Memory B cell (primary cell): ENCODE results near the gene BORCS5.
A peak's percentile ranks its signal among the peaks of the same experiment; 100 is the strongest.
"Not testable (repeated sequence)": the region's sequence is repeated elsewhere in the genome, so short reads cannot be mapped to it uniquely, and the experiment has no call there.

Experiments
- ATAC-seq: fragments of 150-1000 bp; cut with Tn5 transposase; 2 replicates; pipeline ENCODE4 v1.10.0; 2021; ENCODE audit warnings: low read depth, mild to moderate bottlenecking, moderate library complexity
- DNase-seq, 2 donors: peaks; one replicate each; pipeline ENCODE4 v3.0.0; 2022; ENCODE audit warnings: low spot score in 2 of 2
- H3K27ac Mint-ChIP-seq: one replicate; pipeline ENCODE4 v1.8.0; 2022; ENCODE audit warnings: mild to moderate bottlenecking, moderate library complexity, mixed read lengths
- H3K27me3 Mint-ChIP-seq: one replicate; pipeline ENCODE4 v1.8.0; 2022; ENCODE audit warnings: mixed read lengths
- H3K36me3 Mint-ChIP-seq: one replicate; pipeline ENCODE4 v1.8.0; 2022; ENCODE audit warnings: mild to moderate bottlenecking, mixed read lengths
- H3K4me1 Mint-ChIP-seq: one replicate; pipeline ENCODE4 v1.8.0; 2022; ENCODE audit warnings: mixed read lengths
- H3K4me3 Mint-ChIP-seq: one replicate; pipeline ENCODE4 v1.8.0; 2022; ENCODE audit warnings: mild to moderate bottlenecking, moderate library complexity, mixed read lengths
- H3K9me3 Mint-ChIP-seq: one replicate; pipeline ENCODE4 v1.8.0; 2022; ENCODE audit warnings: mixed read lengths

Gene BORCS5

GRCh38 chr12:12460935-12461922, 104.4 kb downstream of the BORCS5 start:
- no peaks in the 10 kb centered on the region for H3K9me3 Mint-ChIP-seq
- no peaks in the 10 kb centered on the region for H3K27me3 Mint-ChIP-seq
- peaks cover 14% of the 10 kb centered on the region for H3K36me3 Mint-ChIP-seq
- H3K4me3 Mint-ChIP-seq, result no peak overlapping the region
- DNase-seq (no peak), ATAC-seq (no peak)
- H3K27ac Mint-ChIP-seq, result no peak overlapping the region
- H3K4me1 Mint-ChIP-seq, result peaks cover 8% of the 10 kb centered on the region

DNA sequence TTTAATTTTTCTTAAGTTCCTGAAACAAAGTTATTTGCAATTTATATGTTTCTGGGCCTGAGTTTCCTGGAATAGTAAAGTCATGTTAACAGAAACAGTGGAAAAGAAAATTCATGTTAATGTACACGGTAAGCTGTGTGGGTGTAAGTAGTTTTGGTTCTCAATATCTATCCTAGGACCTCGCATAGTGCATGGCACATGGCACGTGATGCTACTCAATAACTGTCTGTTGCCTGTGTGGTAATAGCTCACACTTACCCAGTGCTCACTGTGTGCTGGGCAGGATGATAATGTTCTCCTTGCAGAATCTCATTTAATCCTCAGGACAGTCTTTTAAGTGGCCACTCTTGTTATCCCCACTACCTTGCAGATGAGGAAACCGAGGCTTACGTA, 105.0 kb downstream of the BORCS5 start:
- H3K27me3 Mint-ChIP-seq, result no peaks in the 10 kb centered on the region
- H3K4me1 Mint-ChIP-seq, result peaks cover 11% of the 10 kb centered on the region
- H3K27ac Mint-ChIP-seq, result no peak overlapping the region
- ATAC-seq, result no peak
- H3K4me3 Mint-ChIP-seq, result no peak overlapping the region
- H3K9me3 Mint-ChIP-seq, result no peaks in the 10 kb centered on the region
- no peak for DNase-seq
- peaks cover 17% of the 10 kb centered on the region for H3K36me3 Mint-ChIP-seq

DNA sequence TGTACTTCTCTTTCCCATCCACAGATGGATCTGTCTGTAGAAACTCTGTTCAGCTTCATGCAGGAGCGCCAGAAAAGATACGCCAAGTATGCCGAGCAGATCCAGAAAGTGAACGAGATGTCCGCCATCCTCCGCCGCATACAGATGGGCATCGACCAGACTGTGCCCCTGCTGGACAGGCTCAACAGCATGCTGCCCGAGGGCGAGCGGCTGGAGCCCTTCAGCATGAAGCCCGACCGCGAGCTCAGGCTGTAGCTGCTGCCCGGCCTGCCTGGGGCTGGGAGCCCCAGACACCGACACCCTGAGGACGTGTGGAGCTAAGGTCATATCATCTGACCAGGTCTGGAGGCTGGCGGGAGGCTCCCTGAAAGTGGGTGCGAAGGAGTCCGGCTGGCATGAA, 108.6 kb downstream of the BORCS5 start:
- Mint-ChIP-seq H3K36me3 (peaks cover 42% of the 10 kb centered on the region), H3K4me3 (no peak overlapping the region), H3K4me1 (peaks cover 17% of the 10 kb centered on the region), H3K27me3 (no peaks in the 10 kb centered on the region), H3K9me3 (no peaks in the 10 kb centered on the region), H3K27ac (no peak overlapping the region)
- DNase-seq (no peak), ATAC-seq (no peak)

DNA sequence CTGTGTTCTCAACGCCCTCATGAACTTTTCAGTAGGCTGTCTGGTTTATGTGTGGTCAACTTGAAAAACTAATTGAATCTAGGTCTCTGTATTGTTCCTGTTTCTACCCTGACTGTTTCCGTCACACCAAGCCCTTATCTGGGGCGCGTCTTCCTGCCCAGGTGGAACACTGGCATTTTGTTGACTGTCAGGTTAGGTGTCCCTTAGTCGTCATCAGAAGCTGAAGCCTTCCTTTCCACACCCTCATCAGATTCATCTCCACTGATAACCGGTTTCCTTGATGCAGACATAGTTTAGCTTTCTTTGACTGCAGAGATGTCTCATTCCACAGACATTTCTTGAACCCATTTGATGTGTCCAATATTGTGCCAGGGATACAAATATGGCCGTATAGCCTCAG, 109.3 kb downstream of the BORCS5 start:
- no peaks in the 10 kb centered on the region for H3K27me3 Mint-ChIP-seq

DNA sequence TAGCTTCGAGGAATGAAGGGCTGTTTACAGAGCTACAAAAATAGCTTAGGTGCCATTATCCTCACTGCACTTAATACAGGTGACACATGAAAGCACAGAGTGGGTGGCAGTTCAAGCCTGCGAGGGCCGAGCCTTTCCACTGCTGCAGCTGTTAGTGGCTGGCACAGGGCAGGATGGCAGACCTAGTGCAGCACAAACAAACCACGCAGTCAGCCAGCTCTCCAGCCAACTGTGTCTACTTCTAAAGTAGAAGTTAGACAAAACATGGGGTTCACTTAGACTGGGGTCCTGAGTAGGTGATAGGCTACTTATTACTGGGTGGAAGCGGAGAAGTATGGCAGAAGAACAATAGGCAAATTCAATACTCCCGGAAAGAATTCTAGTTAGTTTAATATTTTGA, 110.4 kb downstream of the BORCS5 start:
- Mint-ChIP-seq H3K4me3 (no peak overlapping the region), H3K27ac (no peak overlapping the region), H3K27me3 (no peaks in the 10 kb centered on the region), H3K36me3 (peaks cover 46% of the 10 kb centered on the region), H3K4me1 (peaks cover 20% of the 10 kb centered on the region), H3K9me3 (no peaks in the 10 kb centered on the region)
- no peak for DNase-seq
- ATAC-seq, result no peak

More for the DNA sequence above, 109.3 kb downstream of the BORCS5 start:
- Mint-ChIP-seq H3K4me3 (no peak overlapping the region), H3K36me3 (peaks cover 45% of the 10 kb centered on the region), H3K9me3 (no peaks in the 10 kb centered on the region), H3K4me1 (peaks cover 22% of the 10 kb centered on the region), H3K27ac (peak overlapping the region; percentile 25)
- ATAC-seq (peak; percentile 94), DNase-seq (peak in 1 of 2 donors; percentile 4)

- peak overlapping the region; percentile 24 for H3K27ac Mint-ChIP-seq
- no peak overlapping the region for H3K4me3 Mint-ChIP-seq
- peaks cover 20% of the 10 kb centered on the region for H3K4me1 Mint-ChIP-seq
- no peaks in the 10 kb centered on the region for H3K27me3 Mint-ChIP-seq
- ATAC-seq, result no peak
- no peak for DNase-seq
- no peaks in the 10 kb centered on the region for H3K9me3 Mint-ChIP-seq
- peaks cover 46% of the 10 kb centered on the region for H3K36me3 Mint-ChIP-seq
These were observed 110.9 kb downstream of the BORCS5 start for GRCh38 chr12:12467688-12468261.

DNA sequence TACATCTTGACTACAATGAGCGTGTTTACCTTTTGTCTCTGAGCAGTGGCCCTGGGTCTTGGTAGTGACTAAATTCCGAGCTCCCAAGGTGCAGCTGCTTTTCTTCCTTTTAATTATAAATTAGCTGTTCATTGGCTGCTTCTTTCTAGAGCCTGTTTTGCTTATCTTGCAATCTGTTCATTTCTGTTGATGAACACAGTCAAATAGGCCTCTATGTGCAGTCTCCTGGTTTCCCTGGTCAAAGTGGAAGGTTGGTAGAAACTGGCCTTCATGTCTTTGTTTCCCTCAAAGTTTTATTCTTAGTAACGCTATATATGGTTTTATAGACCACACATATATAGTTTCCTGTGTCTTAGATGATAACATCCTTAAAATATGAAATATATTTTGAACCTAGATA, 111.7 kb downstream of the BORCS5 start:
- ATAC-seq (no peak), DNase-seq (no peak)
- H3K4me3 Mint-ChIP-seq, result no peak overlapping the region
- no peaks in the 10 kb centered on the region for H3K27me3 Mint-ChIP-seq
- peaks cover 20% of the 10 kb centered on the region for H3K4me1 Mint-ChIP-seq
- H3K36me3 Mint-ChIP-seq, result peaks cover 48% of the 10 kb centered on the region
- no peaks in the 10 kb centered on the region for H3K9me3 Mint-ChIP-seq
- H3K27ac Mint-ChIP-seq, result no peak overlapping the region

- Mint-ChIP-seq H3K4me3 (no peak overlapping the region), H3K27ac (no peak overlapping the region), H3K4me1 (peaks cover 22% of the 10 kb centered on the region), H3K9me3 (no peaks in the 10 kb centered on the region), H3K36me3 (peaks cover 50% of the 10 kb centered on the region), H3K27me3 (no peaks in the 10 kb centered on the region)
- DNase-seq, result no peak
- ATAC-seq, result no peak
These were observed 112.5 kb downstream of the BORCS5 start for GRCh38 chr12:12469386-12469785.

DNA sequence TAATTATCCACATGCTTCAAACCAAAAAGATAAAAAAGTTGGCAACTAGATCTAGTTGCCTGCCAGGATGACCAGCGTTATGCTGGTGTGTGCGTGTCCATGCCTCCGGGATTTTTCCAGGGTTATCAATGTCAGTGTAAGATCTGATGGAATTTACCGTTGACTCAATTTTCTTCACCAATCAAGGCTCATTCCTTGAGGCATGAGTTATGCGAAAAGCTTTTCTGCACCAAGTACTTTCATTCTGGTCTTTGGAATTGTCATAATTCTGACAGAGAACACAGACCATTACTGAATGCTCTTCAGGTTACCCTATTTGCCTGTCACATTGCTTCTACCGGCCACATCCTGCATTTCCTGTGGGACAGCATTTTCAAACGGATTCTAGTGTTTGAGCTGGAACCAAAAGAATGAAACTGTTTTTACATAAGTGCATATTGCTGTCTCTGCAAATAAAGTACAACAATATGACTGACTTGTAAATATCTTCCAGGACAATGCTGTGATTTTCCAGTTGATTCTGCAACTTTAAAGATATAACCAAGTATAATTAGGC, 114.0 kb downstream of the BORCS5 start:
- Mint-ChIP-seq H3K36me3 (peaks cover 44% of the 10 kb centered on the region), H3K27me3 (no peaks in the 10 kb centered on the region), H3K4me3 (no peak overlapping the region), H3K9me3 (no peaks in the 10 kb centered on the region), H3K4me1 (peaks cover 28% of the 10 kb centered on the region), H3K27ac (no peak overlapping the region)
- DNase-seq, result no peak
- no peak for ATAC-seq

- not testable (repeated sequence) for H3K27me3 Mint-ChIP-seq, DNase-seq, H3K27ac Mint-ChIP-seq, ATAC-seq, H3K4me3 Mint-ChIP-seq, H3K9me3 Mint-ChIP-seq
- Mint-ChIP-seq H3K4me1 (peaks cover 23% of the 10 kb centered on the region), H3K36me3 (peaks cover 38% of the 10 kb centered on the region)
These were observed 115.4 kb downstream of the BORCS5 start for GRCh38 chr12:12471982-12472961.

- peaks cover 20% of the 10 kb centered on the region for H3K4me1 Mint-ChIP-seq
- DNase-seq (no peak), ATAC-seq (no peak)
- H3K36me3 Mint-ChIP-seq, result peaks cover 30% of the 10 kb centered on the region
- H3K27me3 Mint-ChIP-seq, result no peaks in the 10 kb centered on the region
- H3K4me3 Mint-ChIP-seq, result no peak overlapping the region
- no peaks in the 10 kb centered on the region for H3K9me3 Mint-ChIP-seq
- no peak overlapping the region for H3K27ac Mint-ChIP-seq
These were observed 116.3 kb downstream of the BORCS5 start for GRCh38 chr12:12473223-12473622.

DNA sequence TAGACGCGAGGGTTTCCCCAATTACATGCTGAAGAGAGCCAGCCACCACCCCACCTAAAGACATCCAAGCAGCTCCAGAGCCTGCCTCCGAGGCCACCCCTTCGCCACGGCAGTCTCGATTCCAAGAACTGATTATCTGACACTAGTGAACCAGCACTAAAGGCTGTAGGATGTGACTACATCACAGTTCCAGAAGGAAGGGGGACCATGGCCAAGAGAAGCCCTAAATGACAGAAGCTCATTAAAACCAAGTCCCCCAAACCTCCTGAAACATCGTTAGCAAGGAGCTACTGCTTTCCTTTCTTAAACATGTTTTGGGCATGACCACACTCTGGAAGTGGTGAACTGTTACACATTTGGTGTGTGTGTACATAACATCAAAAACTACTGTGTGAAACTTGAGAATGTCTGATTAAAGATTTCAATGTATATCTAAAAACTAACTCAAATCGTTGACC, 117.6 kb downstream of the BORCS5 start:
- Mint-ChIP-seq H3K36me3 (peaks cover 26% of the 10 kb centered on the region), H3K9me3 (no peaks in the 10 kb centered on the region)
- ATAC-seq, result no peak

DNA sequence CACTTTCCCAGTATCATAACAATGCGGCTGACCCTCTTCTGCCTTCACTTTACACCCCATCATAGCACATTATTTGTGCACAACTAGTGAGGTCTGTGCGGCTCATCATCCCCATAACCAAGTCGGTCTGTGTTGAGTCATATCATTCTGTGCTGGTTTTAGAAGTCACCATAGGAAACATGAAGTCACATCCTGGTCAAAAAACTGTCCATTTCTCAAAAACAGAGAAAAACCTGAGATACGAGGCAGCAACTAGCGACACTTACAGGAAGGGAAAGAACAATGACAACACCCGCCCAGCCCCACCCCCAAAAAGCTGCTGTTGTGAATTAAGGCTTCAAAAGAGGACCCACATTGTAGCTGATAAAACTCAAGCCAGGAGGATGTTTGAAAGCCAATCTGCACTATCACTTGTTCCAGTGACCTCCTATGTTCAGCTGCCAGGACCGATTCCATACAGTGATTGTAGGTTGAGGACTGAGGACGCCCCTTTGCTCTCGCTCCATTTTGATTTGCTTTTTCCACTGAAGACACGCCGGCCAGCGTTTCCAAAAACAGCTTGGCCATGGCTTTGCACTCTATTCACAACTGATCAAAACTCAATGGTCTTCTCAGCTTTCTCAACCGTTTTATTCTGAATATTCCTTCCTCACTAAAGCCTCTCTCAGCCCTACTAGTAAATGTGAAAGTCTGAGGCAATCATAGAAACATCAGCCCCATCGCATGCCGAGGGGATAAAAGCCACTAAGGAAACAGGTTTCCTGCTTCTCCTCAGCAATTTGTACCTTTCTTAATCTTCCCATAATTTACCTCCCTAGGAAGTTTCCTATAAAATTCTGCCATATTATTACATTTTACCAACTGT, 118.3 kb downstream of the BORCS5 start:
- Mint-ChIP-seq H3K4me1 (peaks cover 19% of the 10 kb centered on the region), H3K27me3 (no peaks in the 10 kb centered on the region), H3K27ac (peak overlapping the region; percentile 29), H3K36me3 (peaks cover 23% of the 10 kb centered on the region), H3K4me3 (peak overlapping the region; percentile 60), H3K9me3 (no peaks in the 10 kb centered on the region)
- ATAC-seq, result peak; percentile 37
- no peak for DNase-seq

More for the DNA sequence above, 117.6 kb downstream of the BORCS5 start:
- no peak for DNase-seq
- Mint-ChIP-seq H3K4me1 (peaks cover 19% of the 10 kb centered on the region), H3K4me3 (no peak overlapping the region), H3K27me3 (no peaks in the 10 kb centered on the region), H3K27ac (peak overlapping the region; percentile 29)
